Measurements from ENCODE around the gene DIP2B. TPM values are rescaled to one million over a fixed set of nuclear protein-coding genes. Genes with fewer than 3 reads are reported as not detected.

DIP2B gene
- total RNA-seq, 1 donor from 2014 or later: 25.8 TPM

DNA sequence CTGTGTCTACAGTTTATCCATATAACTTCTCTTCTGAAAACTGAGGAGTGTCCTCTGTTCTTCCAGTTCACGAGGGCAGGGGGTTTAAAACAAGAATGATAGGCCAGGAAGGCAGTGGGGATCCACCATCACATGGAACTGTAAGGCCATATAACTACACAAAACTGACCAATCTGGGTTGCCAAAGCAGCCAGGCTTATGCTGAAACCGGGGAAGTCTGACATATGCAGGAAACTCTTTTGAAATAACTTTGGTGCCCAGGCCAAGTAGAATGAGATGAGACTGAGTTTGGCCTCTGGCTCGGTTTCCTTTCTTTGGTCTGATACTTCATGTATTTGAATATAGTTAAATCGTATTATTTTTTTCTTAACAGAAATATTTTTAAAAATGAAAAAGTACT is 241.1 kb downstream of the DIP2B start:
- Mint-ChIP-seq H3K9me3 (ENCODE audit: low read depth) (no peaks in the 10 kb centered on the region), H3K27ac (ENCODE audit: unreplicated experiment) (no peak overlapping the region), H3K27me3 (ENCODE audit: low read depth) (no peaks in the 10 kb centered on the region), H3K36me3 (ENCODE audit: low read depth) (peaks cover 33% of the 10 kb centered on the region), H3K4me1 (ENCODE audit: low read depth) (no peaks in the 10 kb centered on the region), H3K4me3 (ENCODE audit: unreplicated experiment) (no peak overlapping the region)
- DNase-seq (ENCODE audit: low spot score): no peak
- TF ChIP-seq CTCF (IDR thresholded peaks at IDR 0.05): no peak

DNA sequence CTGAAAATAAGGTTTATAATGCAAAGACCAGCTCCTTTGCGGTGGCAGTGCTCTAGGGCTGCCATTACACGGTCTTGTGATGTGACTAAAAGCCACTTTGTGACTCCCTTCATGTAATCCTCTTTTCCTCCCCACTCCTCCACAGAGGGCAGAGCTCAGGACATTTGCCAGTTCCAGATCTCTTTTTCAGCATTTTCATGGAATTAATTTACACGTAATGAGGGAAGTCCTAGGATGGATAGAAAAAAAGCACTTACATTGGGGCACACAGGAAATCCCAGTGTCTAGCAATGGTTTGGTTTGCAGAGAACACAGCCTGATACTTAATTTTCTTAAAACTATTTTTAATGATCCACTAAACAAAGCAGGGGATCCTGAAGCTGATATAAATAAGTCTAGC is 241.6 kb downstream of the DIP2B start:
- no peak for TF ChIP-seq CTCF (IDR thresholded peaks at IDR 0.05)
- no peak for DNase-seq (ENCODE audit: low spot score)
- Mint-ChIP-seq H3K4me1 (ENCODE audit: low read depth) (no peaks in the 10 kb centered on the region), H3K36me3 (ENCODE audit: low read depth) (peaks cover 27% of the 10 kb centered on the region), H3K4me3 (ENCODE audit: unreplicated experiment) (no peak overlapping the region), H3K27ac (ENCODE audit: unreplicated experiment) (no peak overlapping the region), H3K27me3 (ENCODE audit: low read depth) (no peaks in the 10 kb centered on the region), H3K9me3 (ENCODE audit: low read depth) (no peaks in the 10 kb centered on the region)

GRCh38 chr12:50747817-50748216 is 243.0 kb downstream of the DIP2B start:
- Mint-ChIP-seq H3K36me3 (ENCODE audit: low read depth) (peaks cover 22% of the 10 kb centered on the region), H3K4me1 (ENCODE audit: low read depth) (peaks cover 8% of the 10 kb centered on the region), H3K27ac (ENCODE audit: unreplicated experiment) (no peak overlapping the region), H3K27me3 (ENCODE audit: low read depth) (no peaks in the 10 kb centered on the region), H3K4me3 (ENCODE audit: unreplicated experiment) (no peak overlapping the region), H3K9me3 (ENCODE audit: low read depth) (no peaks in the 10 kb centered on the region)
- no peak for DNase-seq (ENCODE audit: low spot score)
- no peak for TF ChIP-seq CTCF (IDR thresholded peaks at IDR 0.05)

- H3K4me1 Mint-ChIP-seq (ENCODE audit: low read depth): peaks cover 8% of the 10 kb centered on the region
- no peak for TF ChIP-seq CTCF (IDR thresholded peaks at IDR 0.05)
- H3K27me3 Mint-ChIP-seq (ENCODE audit: low read depth): no peaks in the 10 kb centered on the region
- no peak for DNase-seq (ENCODE audit: low spot score)
- H3K27ac Mint-ChIP-seq (ENCODE audit: unreplicated experiment): no peak overlapping the region
- H3K4me3 Mint-ChIP-seq (ENCODE audit: unreplicated experiment): no peak overlapping the region
- H3K9me3 Mint-ChIP-seq (ENCODE audit: low read depth): no peaks in the 10 kb centered on the region
- peaks cover 16% of the 10 kb centered on the region for H3K36me3 Mint-ChIP-seq (ENCODE audit: low read depth)
Observed at GRCh38 chr12:50749459-50749882, 244.7 kb downstream of the DIP2B start.

- peaks cover 8% of the 10 kb centered on the region for H3K4me1 Mint-ChIP-seq (ENCODE audit: low read depth)
- H3K36me3 Mint-ChIP-seq (ENCODE audit: low read depth): peaks cover 17% of the 10 kb centered on the region
- H3K27ac Mint-ChIP-seq (ENCODE audit: unreplicated experiment): no peak overlapping the region
- no peak overlapping the region for H3K4me3 Mint-ChIP-seq (ENCODE audit: unreplicated experiment)
- H3K27me3 Mint-ChIP-seq (ENCODE audit: low read depth): no peaks in the 10 kb centered on the region
- TF ChIP-seq CTCF (IDR thresholded peaks at IDR 0.05): no peak
- peaks cover 1% of the 10 kb centered on the region for H3K9me3 Mint-ChIP-seq (ENCODE audit: low read depth)
- DNase-seq (ENCODE audit: low spot score): no peak
Observed at GRCh38 chr12:50750366-50750765, 245.6 kb downstream of the DIP2B start.

Measured in chondrocyte (in vitro differentiated cells).